Measurements from ENCODE around the gene HDAC2. TPM values are rescaled to one million over a fixed set of nuclear protein-coding genes. Genes with fewer than 3 reads are reported as not detected.

HDAC2 gene
- total RNA-seq, 1 donor from 2014 or later = 153 TPM

- TF ChIP-seq CTCF (IDR thresholded peaks at IDR 0.05) = no peak
- Mint-ChIP-seq H3K27ac (ENCODE audit: unreplicated experiment) (peak overlapping the region; percentile 64), H3K9me3 (ENCODE audit: unreplicated experiment) (peaks cover 15% of the 10 kb centered on the region), H3K36me3 (ENCODE audit: unreplicated experiment) (peaks cover 11% of the 10 kb centered on the region), H3K4me3 (ENCODE audit: unreplicated experiment) (no peak overlapping the region), H3K27me3 (ENCODE audit: unreplicated experiment) (no peaks in the 10 kb centered on the region), H3K4me1 (ENCODE audit: unreplicated experiment) (peaks cover 20% of the 10 kb centered on the region)
- no peak for DNase-seq (ENCODE audit: extremely low spot score, unreplicated experiment)
Observed at GRCh38 chr6:113893866-113894265, 77.1 kb downstream of the HDAC2 start.

GRCh38 chr6:113893451-113893850 lies 77.5 kb downstream of the HDAC2 start:
- Mint-ChIP-seq H3K9me3 (ENCODE audit: unreplicated experiment) (peaks cover 15% of the 10 kb centered on the region), H3K4me1 (ENCODE audit: unreplicated experiment) (peaks cover 24% of the 10 kb centered on the region), H3K36me3 (ENCODE audit: unreplicated experiment) (peaks cover 11% of the 10 kb centered on the region), H3K4me3 (ENCODE audit: unreplicated experiment) (no peak overlapping the region), H3K27me3 (ENCODE audit: unreplicated experiment) (no peaks in the 10 kb centered on the region), H3K27ac (ENCODE audit: unreplicated experiment) (peak overlapping the region; percentile 64)
- TF ChIP-seq CTCF (IDR thresholded peaks at IDR 0.05) = no peak
- no peak for DNase-seq (ENCODE audit: extremely low spot score, unreplicated experiment)

- Mint-ChIP-seq H3K4me3 (ENCODE audit: unreplicated experiment) (no peak overlapping the region), H3K36me3 (ENCODE audit: unreplicated experiment) (peaks cover 11% of the 10 kb centered on the region), H3K27ac (ENCODE audit: unreplicated experiment) (peak overlapping the region; percentile 79), H3K27me3 (ENCODE audit: unreplicated experiment) (no peaks in the 10 kb centered on the region), H3K9me3 (ENCODE audit: unreplicated experiment) (peaks cover 15% of the 10 kb centered on the region), H3K4me1 (ENCODE audit: unreplicated experiment) (peaks cover 22% of the 10 kb centered on the region)
- no peak for TF ChIP-seq CTCF (IDR thresholded peaks at IDR 0.05)
- DNase-seq (ENCODE audit: extremely low spot score, unreplicated experiment) = no peak
Observed at GRCh38 chr6:113888956-113889630, 81.9 kb downstream of the HDAC2 start.

- Mint-ChIP-seq H3K36me3 (ENCODE audit: unreplicated experiment) (peaks cover 11% of the 10 kb centered on the region), H3K27me3 (ENCODE audit: unreplicated experiment) (no peaks in the 10 kb centered on the region), H3K4me3 (ENCODE audit: unreplicated experiment) (no peak overlapping the region), H3K9me3 (ENCODE audit: unreplicated experiment) (peaks cover 15% of the 10 kb centered on the region), H3K27ac (ENCODE audit: unreplicated experiment) (no peak overlapping the region), H3K4me1 (ENCODE audit: unreplicated experiment) (peaks cover 16% of the 10 kb centered on the region)
- TF ChIP-seq CTCF (IDR thresholded peaks at IDR 0.05) = no peak
- no peak for DNase-seq (ENCODE audit: extremely low spot score, unreplicated experiment)
Observed at GRCh38 chr6:113888493-113888892, 82.5 kb downstream of the HDAC2 start.

- no peak overlapping the region for H3K4me3 Mint-ChIP-seq (ENCODE audit: unreplicated experiment)
- no peak overlapping the region for H3K27ac Mint-ChIP-seq (ENCODE audit: unreplicated experiment)
- peaks cover 4% of the 10 kb centered on the region for H3K9me3 Mint-ChIP-seq (ENCODE audit: unreplicated experiment)
- no peaks in the 10 kb centered on the region for H3K27me3 Mint-ChIP-seq (ENCODE audit: unreplicated experiment)
- no peak for DNase-seq (ENCODE audit: extremely low spot score, unreplicated experiment)
- H3K4me1 Mint-ChIP-seq (ENCODE audit: unreplicated experiment) = peaks cover 33% of the 10 kb centered on the region
- H3K36me3 Mint-ChIP-seq (ENCODE audit: unreplicated experiment) = peaks cover 4% of the 10 kb centered on the region
- no peak for TF ChIP-seq CTCF (IDR thresholded peaks at IDR 0.05)
Observed at GRCh38 chr6:113886512-113886911, 84.4 kb downstream of the HDAC2 start.

Measured in osteocyte (in vitro differentiated cells).